GM12891 (cell line): Measurements from ENCODE around the gene CDK15.

Source experiments
- POLR2A ChIP-seq: IDR thresholded peaks from 2 replicates; pipeline ENCODE4 v1.6.1; 2011; ENCODE audit warnings: low read depth, low read length, control low read depth
- SPI1 ChIP-seq: IDR thresholded peaks from 2 replicates; pipeline ENCODE4 v1.6.1; 2011; ENCODE audit warnings: low read depth, low read length, control low read depth

DNA sequence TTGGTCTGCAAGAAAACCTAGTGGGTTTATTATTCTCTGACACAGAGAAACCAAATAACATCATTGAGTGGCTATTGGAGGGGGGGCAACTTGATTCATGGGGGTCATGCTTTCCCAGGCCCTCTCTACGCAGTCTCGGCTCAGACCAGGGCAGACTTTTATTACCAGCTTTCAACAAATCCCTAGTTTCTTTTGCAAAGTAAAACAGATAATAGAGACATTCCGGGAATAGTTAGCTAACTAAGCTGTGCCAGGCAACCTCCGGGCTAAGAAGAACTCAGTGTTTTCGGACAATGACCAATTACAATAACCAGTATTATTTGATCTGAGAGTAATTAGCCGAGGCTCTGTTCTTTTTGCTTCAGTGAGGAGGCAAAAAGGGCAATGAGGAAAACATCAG lies 66.3 kb downstream of the CDK15 start:
- TF ChIP-seq POLR2A: no peak
- no peak for TF ChIP-seq SPI1
